GM19395 (cell line): ENCODE data around the gene CELF4.

Experiments used
- ATAC-seq: cut with Tn5 transposase; IDR thresholded peaks from one replicate; pipeline ENCODE4 v1.9.1; 2021; ENCODE audit warnings: mild to moderate bottlenecking, moderate library complexity; ENCODE audit not compliant: unreplicated experiment

Gene CELF4

DNA sequence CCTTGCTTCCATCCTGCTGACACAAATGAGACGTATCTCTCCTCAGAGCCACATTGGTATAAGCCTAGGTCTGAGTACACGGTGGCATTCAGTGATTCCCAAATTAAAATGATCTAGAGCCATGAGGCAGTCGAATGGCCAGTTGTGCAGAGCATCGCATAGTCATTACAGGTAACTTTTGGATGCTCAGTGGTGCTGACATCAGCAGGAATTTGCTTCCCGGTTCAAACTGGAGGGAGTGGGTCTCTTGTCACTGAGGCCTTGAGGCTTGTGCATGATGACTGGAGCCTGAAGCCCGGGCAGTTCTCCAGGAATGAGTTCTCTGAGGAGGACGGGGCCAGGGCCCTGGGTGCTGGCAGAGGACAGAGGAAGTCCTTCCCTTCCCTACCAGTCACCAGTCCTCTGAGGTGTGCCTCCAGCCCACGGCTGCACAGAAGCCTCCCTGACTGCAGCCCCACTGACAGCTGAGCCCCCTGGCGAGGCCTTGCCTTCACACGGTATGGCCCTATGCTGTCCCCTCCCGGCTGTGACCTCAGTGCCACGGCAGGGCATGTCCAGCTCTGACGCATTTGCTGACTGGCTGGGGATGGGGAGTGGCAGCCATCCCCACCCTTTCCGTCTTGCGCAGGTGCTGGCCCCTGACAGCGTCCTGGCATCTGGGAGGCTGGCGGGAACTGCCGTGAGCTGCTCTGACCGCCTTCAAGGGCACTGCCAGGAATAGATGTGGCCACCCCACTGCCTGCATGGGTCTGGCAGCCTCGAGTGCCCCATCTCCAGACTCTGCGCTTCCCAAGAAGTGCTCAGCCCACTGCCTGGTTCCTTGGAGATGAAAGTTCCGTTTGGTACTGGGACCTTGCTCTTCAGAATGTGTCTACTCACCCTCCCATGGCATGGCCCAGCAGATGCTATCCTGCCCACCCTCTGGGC, 117.4 kb downstream of the CELF4 start:
- no peak for ATAC-seq

DNA sequence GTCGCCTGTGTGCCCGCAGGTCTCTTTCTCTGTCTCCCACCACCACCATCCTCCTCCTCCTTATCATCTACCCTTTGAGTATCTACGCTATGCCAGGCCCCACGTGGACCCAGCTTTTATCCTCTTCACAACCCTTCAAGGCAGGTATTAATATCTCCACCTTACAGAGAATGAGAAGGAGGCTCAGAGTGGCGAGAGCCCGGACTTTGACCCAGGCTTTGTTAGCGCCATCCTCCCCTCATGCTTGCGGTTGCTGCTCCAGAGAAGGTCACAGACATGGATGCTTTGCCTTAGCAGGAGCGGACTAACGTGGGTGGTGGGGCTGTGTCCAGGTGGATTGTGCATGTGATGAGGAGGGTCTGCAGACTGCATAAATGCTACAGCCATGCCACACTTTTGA, 119.8 kb downstream of the CELF4 start:
- no peak for ATAC-seq

GRCh38 chr18:37445368-37445767, 120.2 kb downstream of the CELF4 start:
- no peak for ATAC-seq

- no peak for ATAC-seq
Measured at GRCh38 chr18:37443325-37444055, 122.1 kb downstream of the CELF4 start.

- no peak for ATAC-seq
Measured at GRCh38 chr18:37442477-37442876, 123.1 kb downstream of the CELF4 start.

DNA sequence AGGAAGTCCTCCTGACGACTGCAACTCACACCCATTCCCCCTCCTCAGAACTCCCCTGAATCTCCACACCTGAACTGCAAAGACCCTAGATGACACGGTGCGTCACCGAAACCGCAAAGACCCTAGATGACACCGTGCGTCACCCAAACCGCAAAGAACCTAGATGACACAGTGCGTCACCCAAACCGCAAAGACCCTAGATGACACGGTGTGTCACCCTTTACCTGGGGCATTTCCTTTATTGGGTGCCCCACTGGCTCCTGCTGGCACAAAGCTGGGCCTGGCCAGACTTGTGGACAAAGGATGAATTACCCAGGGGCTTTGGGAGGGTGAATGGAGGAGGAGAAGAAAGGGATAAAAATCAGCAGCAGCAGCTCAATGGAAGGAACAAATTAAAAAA, 123.8 kb downstream of the CELF4 start:
- ATAC-seq: no peak

- no peak for ATAC-seq
Measured at GRCh38 chr18:37440206-37440605, 125.4 kb downstream of the CELF4 start.

GRCh38 chr18:37438417-37439180, 127.0 kb downstream of the CELF4 start:
- ATAC-seq: no peak

- ATAC-seq: no peak
Measured at GRCh38 chr18:37435996-37436395, 129.6 kb downstream of the CELF4 start.

DNA sequence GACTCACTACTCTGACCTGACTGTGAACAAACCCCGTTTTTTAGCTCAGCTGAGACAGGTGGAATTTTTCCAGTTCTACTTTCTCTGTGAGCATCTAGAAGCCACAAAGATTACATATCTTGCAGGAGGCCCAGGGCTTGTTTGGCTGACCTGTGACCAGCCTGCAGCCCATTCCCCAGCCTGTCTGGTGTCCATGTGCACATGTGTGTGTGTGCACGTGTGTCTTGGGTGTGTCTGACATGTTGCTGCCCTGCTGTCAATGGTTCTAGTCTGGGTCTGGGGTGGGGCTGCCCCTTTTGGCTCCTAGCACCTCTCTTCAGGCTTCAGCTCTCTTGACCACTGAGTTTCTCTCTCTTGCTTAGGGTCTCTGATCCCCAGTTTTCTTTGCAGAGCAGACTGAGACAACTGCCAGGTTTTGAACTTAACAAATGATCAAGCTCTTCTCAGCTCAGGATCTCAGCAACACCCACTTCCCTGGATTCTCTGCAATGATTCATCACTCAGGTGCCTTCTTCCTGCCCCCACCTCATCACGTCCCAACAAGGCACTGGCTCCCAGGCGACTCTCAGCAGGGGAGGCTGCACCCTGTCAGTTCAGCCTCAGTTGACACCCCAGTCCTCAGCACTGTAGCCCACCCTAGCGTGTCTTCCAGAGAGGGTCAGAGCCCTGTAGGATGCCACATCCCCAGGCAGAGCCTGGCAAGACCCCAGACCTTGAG, 130.3 kb downstream of the CELF4 start:
- no peak for ATAC-seq

GRCh38 chr18:37434161-37434860, 131.3 kb downstream of the CELF4 start:
- no peak for ATAC-seq

DNA sequence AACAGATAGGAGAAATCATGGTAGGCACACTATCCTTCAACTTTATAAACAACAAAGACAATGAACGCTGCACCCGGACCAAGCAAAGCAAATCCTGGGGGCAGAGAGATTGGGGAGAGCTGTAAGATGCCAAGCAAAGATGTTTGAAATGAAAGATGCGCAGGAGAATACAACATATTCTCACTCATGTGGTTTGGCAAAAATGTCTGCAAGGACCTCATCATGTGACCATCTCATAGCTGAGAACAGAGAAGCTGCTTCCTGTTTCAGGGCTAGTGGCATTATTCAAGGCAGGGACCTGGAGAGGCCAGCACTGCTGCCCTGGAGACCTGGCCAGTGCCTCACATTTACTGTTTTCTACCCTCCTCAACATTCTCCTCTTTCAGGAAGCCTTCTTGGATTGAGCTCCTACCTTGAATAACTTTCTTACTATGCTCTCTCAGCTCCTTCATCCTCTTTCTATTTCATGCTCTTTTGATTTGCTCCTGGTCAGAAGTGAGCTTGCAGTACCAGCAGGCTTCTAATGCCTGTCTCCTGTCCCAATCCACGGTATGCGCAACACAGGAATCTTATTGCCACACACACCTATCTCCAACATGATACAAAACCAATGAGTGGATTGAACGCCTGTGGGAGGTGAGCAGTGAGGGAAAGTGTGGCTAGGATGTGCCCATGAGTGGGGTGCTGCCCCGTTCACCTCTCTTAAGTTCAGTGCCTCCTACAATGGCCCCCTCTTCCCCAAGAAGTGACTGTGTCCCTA, 133.0 kb downstream of the CELF4 start:
- ATAC-seq: no peak

DNA sequence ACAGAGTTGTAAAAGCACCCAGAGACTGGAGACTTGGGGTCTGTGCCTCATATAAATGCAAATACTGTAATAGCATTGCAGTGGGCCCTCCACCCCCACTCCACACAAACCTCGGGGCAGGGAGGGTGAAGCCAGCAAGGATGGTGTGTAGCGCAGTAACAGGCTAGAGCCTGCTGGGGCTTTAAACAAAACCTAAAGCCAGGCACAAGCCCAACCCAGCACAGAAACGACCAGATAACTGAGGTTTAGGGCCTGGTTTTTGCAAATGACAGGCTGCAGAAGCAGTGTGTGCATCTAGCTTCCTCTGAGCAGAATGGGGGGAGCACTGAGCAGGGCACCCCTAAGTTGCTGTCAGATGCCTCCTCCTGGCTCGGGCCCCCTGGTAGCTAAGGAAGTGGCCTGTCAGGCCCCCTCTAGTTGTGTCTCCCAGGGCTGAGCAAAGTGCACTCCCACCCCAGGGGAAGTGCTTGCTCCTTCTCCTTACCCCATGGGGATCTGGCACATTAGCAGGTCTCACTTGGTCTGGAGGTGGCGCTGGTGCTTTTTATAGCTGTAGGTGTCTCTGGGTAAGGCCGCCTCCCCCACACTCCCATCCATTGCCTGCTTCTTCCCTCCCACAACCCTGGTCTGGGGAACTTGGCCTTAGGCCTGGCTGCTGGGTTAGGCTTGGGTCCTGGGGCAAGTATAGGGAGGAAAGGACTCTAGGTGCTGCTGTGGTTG, 135.1 kb downstream of the CELF4 start:
- ATAC-seq: no peak

DNA sequence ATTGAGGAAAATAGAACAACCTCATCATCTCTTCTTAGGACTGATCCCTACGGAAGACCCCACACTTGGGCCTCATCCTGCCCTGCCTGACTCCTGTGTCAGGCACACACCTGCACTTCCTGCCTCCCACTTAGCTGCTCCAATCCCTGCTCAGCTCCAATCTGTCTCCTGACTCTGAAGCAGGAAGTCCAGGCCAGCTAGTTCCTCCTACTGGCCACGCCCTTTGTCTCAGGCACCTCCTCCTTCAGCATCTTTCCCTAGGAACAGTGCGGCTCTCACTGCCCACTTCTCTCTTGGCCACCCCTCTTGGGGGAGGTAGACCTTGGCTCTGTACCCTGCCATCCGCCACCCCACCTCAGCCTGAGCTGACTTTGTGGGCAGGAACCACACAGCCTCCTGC, 135.8 kb downstream of the CELF4 start:
- no peak for ATAC-seq

- no peak for ATAC-seq
Measured at GRCh38 chr18:37428288-37428974, 137.2 kb downstream of the CELF4 start.

DNA sequence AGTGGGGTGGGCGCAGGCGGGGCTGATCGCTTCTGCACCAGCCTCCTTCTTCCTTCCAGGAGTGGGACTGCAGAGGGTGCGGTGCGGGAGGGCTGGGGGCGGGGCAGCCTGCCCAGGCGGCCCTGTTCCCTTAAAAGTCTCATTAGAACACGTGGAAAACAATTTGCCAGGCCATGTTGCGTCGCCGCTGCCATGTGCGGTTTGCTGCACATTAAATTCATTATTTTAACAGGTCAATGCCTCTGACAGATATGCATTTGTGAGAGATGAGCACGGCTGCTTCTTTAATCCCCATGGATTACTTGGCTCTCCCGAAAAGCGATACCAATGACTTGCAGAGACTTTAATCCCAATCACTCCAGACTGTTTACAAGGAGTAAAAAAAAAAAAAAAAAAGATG, 139.0 kb downstream of the CELF4 start:
- ATAC-seq: no peak

DNA sequence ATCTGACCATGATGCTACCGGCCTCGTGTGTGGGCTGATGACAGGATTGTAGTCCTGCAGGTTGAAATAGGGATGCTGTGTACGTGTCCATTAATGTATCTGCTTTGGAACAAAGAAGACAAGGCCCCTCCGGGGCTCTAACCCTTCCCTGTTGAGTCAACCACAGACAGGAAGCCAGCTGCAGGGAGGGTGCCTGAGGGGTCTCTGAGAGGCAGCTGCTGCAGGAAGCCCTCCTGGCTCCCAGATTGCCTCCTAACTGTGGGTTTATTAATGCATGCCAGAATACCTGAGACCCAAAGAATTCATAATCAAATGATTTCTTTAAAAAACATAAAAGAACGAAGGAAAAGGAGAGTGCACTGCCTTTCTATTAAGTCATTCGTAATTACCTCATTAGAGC, 140.4 kb downstream of the CELF4 start:
- ATAC-seq: no peak

DNA sequence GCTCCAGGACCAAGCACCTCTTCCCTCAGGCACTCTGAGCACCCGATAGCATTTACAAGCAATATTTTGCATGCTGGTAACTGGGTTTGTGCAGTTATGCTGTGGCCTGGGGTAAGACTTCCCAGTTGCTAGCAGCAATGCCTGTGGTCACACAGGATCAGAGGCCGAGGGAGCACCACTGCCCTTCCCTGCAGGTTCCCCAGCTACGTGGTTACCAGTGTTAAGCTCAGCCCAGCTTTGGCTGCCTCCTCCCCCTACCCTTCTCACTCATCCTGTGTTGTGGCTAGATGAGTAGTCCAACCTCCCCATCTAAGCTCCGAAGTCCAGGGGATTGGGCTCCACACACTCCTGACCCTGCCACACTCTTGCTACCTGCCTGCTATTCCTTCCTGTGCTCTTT, 141.1 kb downstream of the CELF4 start:
- no peak for ATAC-seq
